MCF 10A (cell line): ENCODE data around the gene ATP5F1B. TPM values are rescaled to one million over a fixed set of nuclear protein-coding genes. Genes with fewer than 3 reads are reported as not detected.
A peak's percentile ranks its signal among the peaks of the same experiment; 100 is the strongest.

ENCODE experiments used
- BruUV-seq: library from RNA; stranded (reverse); fragments of 400-500 nt; replicated peaks from 2 replicates; lab custom pipeline; 2021; lab: Mats Ljungman, UMichigan
- CTCF ChIA-PET: fragments of 300-600 bp; sonication (Branson Sonifier 250); formaldehyde crosslinking; extraction: SDS; loops from one replicate; lab custom pipeline; 2021; ENCODE audit warnings: antibody characterized with exemption, inconsistent platforms; lab: Yijun Ruan, JAX
- POLR2A ChIA-PET: fragments of 300-600, 350-650 bp; sonication (Branson Sonifier 250); formaldehyde crosslinking; extraction: SDS; loops from one replicate; lab custom pipeline; 2020; ENCODE audit warnings: antibody characterized with exemption, inconsistent platforms; lab: Yijun Ruan, JAX
- DNase-seq: peaks from one replicate; pipeline ENCODE4 v3.0.0-alpha.2; 2018; ENCODE audit not compliant: unreplicated experiment
- H3K27ac Mint-ChIP-seq: one replicate; pipeline ENCODE4 v1.8.0; 2022; ENCODE audit warnings: mild to moderate bottlenecking, low read depth, mixed read lengths; ENCODE audit not compliant: unreplicated experiment
- H3K27me3 Mint-ChIP-seq: one replicate; pipeline ENCODE4 v1.8.0; 2022; ENCODE audit warnings: mixed read lengths; ENCODE audit not compliant: insufficient read depth, unreplicated experiment
- H3K36me3 Mint-ChIP-seq: one replicate; pipeline ENCODE4 v1.8.0; 2022; ENCODE audit warnings: mild to moderate bottlenecking, moderate library complexity, mixed read lengths; ENCODE audit not compliant: insufficient read depth, unreplicated experiment
- H3K4me1 Mint-ChIP-seq: one replicate; pipeline ENCODE4 v1.8.0; 2022; ENCODE audit warnings: mixed read lengths; ENCODE audit not compliant: insufficient read depth, unreplicated experiment
- H3K4me3 Mint-ChIP-seq: one replicate; pipeline ENCODE4 v1.8.0; 2022; ENCODE audit warnings: mild to moderate bottlenecking, moderate library complexity, mixed read lengths; ENCODE audit not compliant: unreplicated experiment
- H3K9me3 Mint-ChIP-seq: one replicate; pipeline ENCODE4 v1.8.0; 2022; ENCODE audit warnings: mixed read lengths; ENCODE audit not compliant: unreplicated experiment
- intact Hi-C: fragments of 100-400 bp; cut with micrococcal nuclease; formaldehyde crosslinking; loops from 2 replicates; pipeline ENCODE4 v1.14.1; 2022
- total RNA-seq: library from RNA; stranded (reverse); gene quantifications from 2 replicates; pipeline ENCODE4 v1.2.3, GENCODE V29; 2022
- TF ChIP-seq, protein P1 (sequence below): fragments of 200-600 bp; IDR thresholded peaks from one replicate; pipeline ENCODE4 v1.8.0; 2022; ENCODE audit warnings: antibody characterized with exemption, mild to moderate bottlenecking; ENCODE audit not compliant: unreplicated experiment

Gene ATP5F1B
- total RNA-seq, 1 experiment from 2014 or later, result 909 TPM

DNA sequence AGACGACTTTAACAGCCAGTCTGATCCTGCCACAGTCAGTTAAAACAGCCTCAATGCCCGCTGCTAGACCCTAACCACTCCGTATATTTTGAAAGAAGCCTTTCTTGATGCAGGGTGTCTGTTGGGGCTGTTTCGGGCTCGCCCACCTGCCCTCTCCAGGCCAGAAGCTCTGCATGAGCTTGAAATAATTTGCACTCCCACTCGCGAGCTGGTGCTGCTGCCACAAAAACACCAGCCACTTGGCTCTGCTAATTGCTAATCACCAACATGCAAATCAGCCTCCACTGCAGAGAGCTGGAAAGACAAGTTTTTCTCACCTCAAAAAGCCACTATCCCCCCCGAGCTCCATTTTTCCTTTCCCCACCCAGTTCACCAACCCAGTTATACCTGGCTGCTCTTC is 31.2 kb downstream of the ATP5F1B start:
- no peaks in the 10 kb centered on the region for H3K27me3 Mint-ChIP-seq
- CTCF ChIA-PET, result interaction anchor here (0.6 kb wide), 1 partner anchor 27 kb away, joined by 3 read pairs; no protein-coding TSS in a partner anchor
- H3K4me1 Mint-ChIP-seq, result peaks cover 5% of the 10 kb centered on the region
- H3K36me3 Mint-ChIP-seq, result peaks cover 97% of the 10 kb centered on the region
- TF ChIP-seq, protein P1, sequence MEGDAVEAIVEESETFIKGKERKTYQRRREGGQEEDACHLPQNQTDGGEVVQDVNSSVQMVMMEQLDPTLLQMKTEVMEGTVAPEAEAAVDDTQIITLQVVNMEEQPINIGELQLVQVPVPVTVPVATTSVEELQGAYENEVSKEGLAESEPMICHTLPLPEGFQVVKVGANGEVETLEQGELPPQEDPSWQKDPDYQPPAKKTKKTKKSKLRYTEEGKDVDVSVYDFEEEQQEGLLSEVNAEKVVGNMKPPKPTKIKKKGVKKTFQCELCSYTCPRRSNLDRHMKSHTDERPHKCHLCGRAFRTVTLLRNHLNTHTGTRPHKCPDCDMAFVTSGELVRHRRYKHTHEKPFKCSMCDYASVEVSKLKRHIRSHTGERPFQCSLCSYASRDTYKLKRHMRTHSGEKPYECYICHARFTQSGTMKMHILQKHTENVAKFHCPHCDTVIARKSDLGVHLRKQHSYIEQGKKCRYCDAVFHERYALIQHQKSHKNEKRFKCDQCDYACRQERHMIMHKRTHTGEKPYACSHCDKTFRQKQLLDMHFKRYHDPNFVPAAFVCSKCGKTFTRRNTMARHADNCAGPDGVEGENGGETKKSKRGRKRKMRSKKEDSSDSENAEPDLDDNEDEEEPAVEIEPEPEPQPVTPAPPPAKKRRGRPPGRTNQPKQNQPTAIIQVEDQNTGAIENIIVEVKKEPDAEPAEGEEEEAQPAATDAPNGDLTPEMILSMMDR, result no peak
- H3K27ac Mint-ChIP-seq, result no peak overlapping the region
- no peaks in the 10 kb centered on the region for H3K9me3 Mint-ChIP-seq
- no peak overlapping the region for H3K4me3 Mint-ChIP-seq
- BruUV-seq, result no TSS peak
- intact Hi-C loops, result no loop called here
- POLR2A ChIA-PET, result interaction anchor here (1.0 to 1.3 kb wide), 2 partner anchors 21 to 126 kb away, joined by 3 to 5 read pairs; partner anchors contain the start of gene GLS2
- no peak for DNase-seq

DNA sequence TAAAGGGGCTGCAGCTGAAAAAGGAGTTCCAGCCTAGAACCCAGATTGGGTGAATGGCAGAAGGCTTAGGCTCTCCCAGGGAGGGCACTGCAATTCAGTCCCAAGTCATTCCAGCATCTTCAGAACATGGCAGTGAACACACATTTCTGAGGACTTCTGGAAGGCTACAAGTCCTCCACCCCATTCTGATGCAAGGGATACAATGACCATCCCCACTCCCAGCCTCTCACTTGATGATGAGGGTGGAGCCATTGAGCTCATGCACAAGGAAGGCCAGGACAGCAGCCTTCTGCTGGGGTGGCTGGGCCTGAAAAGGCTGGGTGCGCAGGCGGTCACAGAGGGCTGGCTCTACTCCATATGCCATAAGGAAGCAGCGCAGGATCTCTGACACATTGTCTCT is 41.4 kb downstream of the ATP5F1B start:
- CTCF ChIA-PET, result interaction anchor here (0.5 to 1.2 kb wide), 5 partner anchors 13 to 194 kb away, joined by 3 read pairs; no protein-coding TSS in a partner anchor
- H3K9me3 Mint-ChIP-seq, result no peaks in the 10 kb centered on the region
- no peak overlapping the region for H3K4me3 Mint-ChIP-seq
- TF ChIP-seq, protein P1, result no peak
- BruUV-seq, result no TSS peak
- H3K27ac Mint-ChIP-seq, result no peak overlapping the region
- no peak for DNase-seq
- peaks cover 100% of the 10 kb centered on the region for H3K36me3 Mint-ChIP-seq
- no peaks in the 10 kb centered on the region for H3K27me3 Mint-ChIP-seq
- H3K4me1 Mint-ChIP-seq, result no peaks in the 10 kb centered on the region
- intact Hi-C loops, result no loop called here
- POLR2A ChIA-PET, result interaction anchor here (1.2 kb wide), 1 partner anchor 10 kb away, joined by 3 read pairs; no protein-coding TSS in a partner anchor

DNA sequence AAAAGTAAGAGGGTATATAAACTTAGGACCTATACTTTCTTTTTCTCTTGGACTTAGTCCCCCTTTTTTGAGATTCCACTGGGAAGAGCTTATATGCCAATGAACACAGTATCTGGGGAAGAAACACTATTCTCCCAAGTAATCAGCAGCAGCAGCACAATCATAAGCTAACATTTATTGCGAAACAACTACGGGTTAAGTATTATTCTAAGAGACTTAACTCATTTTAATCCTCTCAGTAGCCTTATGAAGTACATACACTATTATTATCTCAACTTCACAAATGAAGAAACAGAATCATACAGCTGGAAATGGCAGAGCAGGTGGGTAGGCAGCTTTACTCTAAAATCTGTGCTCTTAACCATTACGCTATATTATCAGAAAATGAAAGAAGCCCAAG is 43.5 kb downstream of the ATP5F1B start:
- POLR2A ChIA-PET, result interaction anchor here (1.1 kb wide), 1 partner anchor 27 kb away, joined by 3 read pairs; no protein-coding TSS in a partner anchor

DNA sequence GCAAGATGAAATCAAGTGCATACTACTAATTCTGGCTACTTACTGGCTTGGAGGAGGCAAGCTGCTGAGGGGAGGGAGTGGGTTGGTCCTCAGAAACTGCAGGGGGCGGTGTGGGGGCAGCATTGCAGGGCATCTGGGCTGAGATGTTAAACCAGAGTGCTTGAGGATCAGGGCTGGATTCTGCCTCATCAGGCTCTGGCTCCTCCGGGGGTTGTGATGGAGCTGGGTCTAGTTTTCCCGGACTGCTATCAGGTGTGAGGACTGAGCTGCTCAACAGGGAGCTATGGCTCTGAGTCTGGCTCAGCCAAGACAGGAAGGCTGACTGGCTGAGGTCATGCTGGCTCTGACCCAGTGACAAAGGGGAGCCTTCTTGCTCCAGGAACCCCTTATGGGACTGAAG is 44.3 kb downstream of the ATP5F1B start:
- peak overlapping the region; percentile 23 for H3K27ac Mint-ChIP-seq
- H3K36me3 Mint-ChIP-seq, result peaks cover 98% of the 10 kb centered on the region
- CTCF ChIA-PET, result interaction anchor here (0.6 to 4.6 kb wide), 8 partner anchors 8 to 113 kb away, joined by 4 to 32 read pairs (median 12); partner anchors contain the start of gene BAZ2A
- no peak for DNase-seq
- no peaks in the 10 kb centered on the region for H3K27me3 Mint-ChIP-seq
- no TSS peak for BruUV-seq
- intact Hi-C loops, result no loop called here
- H3K4me1 Mint-ChIP-seq, result no peaks in the 10 kb centered on the region
- H3K4me3 Mint-ChIP-seq, result no peak overlapping the region
- TF ChIP-seq, protein P1, result no peak
- POLR2A ChIA-PET, result interaction anchor here (0.9 to 1.3 kb wide), 3 partner anchors 12 to 27 kb away, joined by 3 to 11 read pairs (median 3); no protein-coding TSS in a partner anchor
- no peaks in the 10 kb centered on the region for H3K9me3 Mint-ChIP-seq

More for the DNA sequence above, 43.5 kb downstream of the ATP5F1B start:
- CTCF ChIA-PET, result interaction anchor here (0.6 to 4.6 kb wide), 7 partner anchors 8 to 99 kb away, joined by 4 to 32 read pairs (median 12); partner anchors contain the start of gene BAZ2A
- DNase-seq, result no peak
- peak overlapping the region; percentile 23 for H3K27ac Mint-ChIP-seq
- intact Hi-C loops, result no loop called here
- no peaks in the 10 kb centered on the region for H3K27me3 Mint-ChIP-seq
- H3K4me1 Mint-ChIP-seq, result no peaks in the 10 kb centered on the region
- BruUV-seq, result no TSS peak
- peaks cover 98% of the 10 kb centered on the region for H3K36me3 Mint-ChIP-seq
- H3K4me3 Mint-ChIP-seq, result no peak overlapping the region
- TF ChIP-seq, protein P1, result no peak
- H3K9me3 Mint-ChIP-seq, result no peaks in the 10 kb centered on the region
